SHP77 (cell line): ENCODE measurements around the gene PCYT1A.
"Not testable (repeated sequence)": the region's sequence is repeated elsewhere in the genome, so short reads cannot be mapped to it uniquely, and the experiment has no call there.

ENCODE experiments used
- DNase-seq, 2 experiments: peaks; one replicate each; lab custom pipeline; 2025; lab: John Stamatoyannopoulos, UW

PCYT1A gene

GRCh38 chr3:196287090-196287439 is 461 bp downstream of the PCYT1A start:
- no peak for DNase-seq

DNA sequence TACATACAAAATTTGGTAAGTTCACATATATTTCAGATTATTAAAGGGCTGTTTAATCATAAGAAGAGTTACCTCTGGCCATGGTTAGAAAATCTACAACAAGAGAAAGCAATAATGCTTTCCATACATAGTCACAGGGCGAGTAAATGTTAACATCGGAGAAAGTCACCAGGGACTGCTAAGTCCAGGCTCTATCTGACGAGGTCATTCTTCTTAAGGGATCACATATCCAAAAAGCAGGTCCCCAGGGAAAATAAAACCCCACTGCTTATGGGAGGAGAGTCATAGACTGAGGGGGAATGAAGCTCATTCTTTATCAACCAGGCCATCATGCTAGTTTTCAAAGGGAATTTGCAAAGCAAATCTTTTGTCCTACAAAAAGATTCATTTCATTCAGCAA is 3.1 kb downstream of the PCYT1A start:
- no peak for DNase-seq

- no peak for DNase-seq
These were observed 5.6 kb downstream of the PCYT1A start for GRCh38 chr3:196281962-196282361.

- DNase-seq: no peak
These were observed 6.7 kb downstream of the PCYT1A start for GRCh38 chr3:196280689-196281440.

- no peak for DNase-seq
These were observed 12.4 kb downstream of the PCYT1A start for GRCh38 chr3:196275126-196275525.

- DNase-seq: no peak
These were observed 12.9 kb downstream of the PCYT1A start for GRCh38 chr3:196274585-196274984.

DNA sequence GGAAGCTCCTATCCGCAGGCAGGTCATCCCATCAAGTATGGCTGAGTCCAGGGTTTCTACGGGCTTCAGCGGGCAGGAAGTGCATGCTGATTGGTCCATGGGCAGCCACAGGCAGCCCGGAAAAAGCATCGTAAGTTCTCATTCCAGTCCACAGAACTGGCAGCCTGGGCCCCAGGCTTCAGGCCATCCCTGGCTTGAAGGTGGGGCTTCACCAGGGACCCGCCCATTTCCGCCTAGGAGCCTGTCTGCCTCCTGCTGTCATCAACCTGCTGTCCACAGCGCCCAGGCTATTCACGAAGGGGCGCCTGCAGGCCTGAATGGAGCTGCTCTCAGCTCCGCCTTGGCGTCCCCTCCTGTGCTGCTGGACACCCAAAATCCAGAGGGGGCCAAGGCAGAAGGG is 13.9 kb downstream of the PCYT1A start:
- DNase-seq: no peak

DNA sequence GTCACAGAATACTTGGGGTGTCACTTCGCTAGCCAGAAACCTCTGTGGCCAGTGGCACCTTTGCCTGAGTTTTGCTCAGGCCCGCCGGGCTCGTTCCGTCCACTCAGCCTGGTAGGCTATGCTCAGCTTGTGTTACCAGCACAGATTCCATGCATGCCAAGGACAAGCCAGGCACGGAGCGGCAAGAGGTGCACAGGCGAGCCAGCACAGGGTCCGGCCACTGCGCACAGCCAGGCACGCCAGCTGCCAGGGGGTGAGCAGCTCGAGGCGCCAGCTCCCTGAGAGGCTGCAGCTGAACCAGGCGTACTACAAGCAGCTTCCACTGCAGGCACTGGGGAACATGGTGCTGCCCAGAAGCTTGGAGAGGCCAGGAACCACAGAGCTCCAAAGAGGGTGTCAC is 14.7 kb downstream of the PCYT1A start:
- DNase-seq: no peak

DNA sequence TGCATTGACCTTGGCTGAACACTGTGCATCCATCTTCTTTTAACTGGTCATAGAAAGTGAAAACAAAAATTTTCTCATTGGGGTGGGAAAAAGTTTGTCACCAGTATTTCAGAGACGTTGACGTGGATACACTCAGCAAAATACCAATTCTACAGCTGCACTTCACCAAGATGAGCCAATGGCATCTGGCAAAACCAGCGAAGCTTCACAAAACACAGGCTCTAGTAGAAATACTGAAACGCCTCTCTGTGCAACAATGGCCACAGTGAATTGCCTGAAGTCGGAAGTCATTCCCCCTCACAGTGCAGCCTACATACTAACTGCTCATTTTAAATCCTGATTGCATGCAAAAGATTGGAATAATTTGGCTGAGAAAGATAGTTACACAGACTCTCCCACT is 17.0 kb downstream of the PCYT1A start:
- no peak for DNase-seq

- DNase-seq: no peak
These were observed 19.0 kb downstream of the PCYT1A start for GRCh38 chr3:196268284-196269163.

- DNase-seq: no peak
These were observed 23.7 kb downstream of the PCYT1A start for GRCh38 chr3:196263819-196264218.

DNA sequence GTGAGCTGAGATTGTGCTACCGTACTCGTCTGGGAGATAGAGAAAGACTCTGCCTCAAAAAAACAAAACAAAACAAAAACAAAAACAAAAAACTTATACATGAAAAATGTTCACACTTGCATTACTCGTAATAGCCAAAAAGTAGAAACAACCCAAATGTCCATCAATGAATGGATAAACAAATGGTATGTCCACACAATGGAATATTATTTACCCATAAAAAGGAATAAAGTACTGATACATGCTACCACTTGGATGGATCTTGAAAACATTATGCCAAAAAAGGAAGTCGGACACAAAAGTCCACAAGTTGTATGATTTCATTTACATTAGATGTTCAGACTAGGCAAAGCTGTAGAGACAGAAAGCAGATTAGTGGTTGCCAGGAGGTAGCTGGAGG is 26.7 kb downstream of the PCYT1A start:
- DNase-seq: no peak

GRCh38 chr3:196255776-196256175 is 31.8 kb downstream of the PCYT1A start:
- DNase-seq: no peak

DNA sequence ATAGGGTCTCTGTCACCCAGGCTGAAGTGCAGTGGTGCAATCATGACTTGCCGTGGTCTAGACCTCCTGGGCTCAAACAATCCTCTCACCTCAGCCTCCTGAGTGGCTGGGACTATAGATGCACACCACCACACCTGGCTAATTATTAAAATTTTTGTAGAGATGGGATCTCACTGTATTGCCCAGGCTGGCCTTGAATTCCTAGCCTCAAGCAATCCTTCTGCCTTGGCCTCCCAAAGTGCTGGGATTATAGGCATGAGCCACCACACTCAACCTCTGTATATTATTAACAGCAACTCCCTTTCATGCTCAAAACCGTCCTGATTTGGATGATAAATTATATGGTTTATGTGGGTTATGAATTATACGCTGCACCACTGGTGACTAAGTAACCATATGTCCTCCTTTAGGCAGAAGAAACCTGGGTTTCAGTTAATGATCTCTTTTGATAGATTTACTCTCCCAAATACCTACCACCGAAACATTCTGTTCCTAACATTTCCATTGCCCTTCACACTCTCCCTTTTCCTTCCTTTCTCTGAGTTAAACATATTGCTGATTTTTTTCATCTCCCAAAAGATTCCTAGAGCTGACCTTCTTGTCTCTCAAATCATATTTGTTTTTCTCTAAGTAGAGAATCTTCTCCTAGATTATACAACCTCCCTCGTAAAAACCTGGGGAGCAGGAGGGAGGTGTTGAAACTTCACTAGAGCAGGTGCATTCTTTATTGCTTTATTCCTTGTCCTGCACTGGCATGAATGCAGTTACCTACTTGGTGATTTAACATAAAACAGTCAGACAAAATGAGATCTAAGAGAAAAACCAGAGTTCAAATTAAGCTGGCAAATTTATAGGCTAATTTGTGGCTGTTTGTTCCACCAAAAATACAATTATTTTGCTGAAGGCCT is 32.9 kb downstream of the PCYT1A start:
- no peak for DNase-seq

DNA sequence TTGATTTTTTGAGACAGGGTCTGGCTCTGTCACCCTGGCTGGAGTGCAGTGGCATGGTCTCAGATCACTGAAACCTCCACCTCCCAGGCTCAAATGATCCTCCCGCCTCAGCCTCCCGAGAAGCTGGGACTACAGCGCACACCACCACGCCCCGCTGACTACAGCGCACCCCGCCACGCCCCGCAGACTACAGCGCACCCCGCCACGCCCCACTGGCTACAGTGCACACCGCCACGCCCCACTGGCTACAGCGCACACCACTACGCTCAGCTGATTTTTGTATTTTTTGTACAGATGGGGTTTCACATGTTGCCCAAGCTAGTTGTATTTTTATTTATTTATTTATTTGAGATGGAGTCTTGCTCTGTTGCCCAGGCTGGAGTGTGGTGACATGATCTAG is 35.6 kb downstream of the PCYT1A start:
- DNase-seq: no peak

GRCh38 chr3:196246612-196247308 is 40.8 kb downstream of the PCYT1A start:
- DNase-seq: no peak

- DNase-seq: not testable (repeated sequence)
These were observed 43.4 kb downstream of the PCYT1A start for GRCh38 chr3:196244166-196244565.

DNA sequence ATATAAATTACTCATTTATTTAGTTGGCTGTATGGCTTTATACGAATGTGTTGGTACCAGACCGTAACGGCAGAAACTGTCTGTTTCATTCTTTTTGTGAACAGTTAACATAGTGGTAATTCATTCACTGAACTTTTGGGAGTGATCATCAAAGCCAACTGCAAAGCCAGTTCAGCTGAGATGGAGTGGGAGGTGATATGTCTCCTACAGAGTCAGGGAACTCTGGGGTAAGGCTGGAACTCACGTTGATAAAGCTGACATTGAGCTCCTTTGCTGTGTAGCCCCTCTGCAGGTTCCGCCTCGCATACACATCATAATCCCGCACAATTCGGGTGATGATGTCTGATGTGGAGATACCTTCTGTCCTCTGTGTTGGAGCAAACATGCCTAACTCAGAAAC is 45.8 kb downstream of the PCYT1A start:
- DNase-seq: no peak

DNA sequence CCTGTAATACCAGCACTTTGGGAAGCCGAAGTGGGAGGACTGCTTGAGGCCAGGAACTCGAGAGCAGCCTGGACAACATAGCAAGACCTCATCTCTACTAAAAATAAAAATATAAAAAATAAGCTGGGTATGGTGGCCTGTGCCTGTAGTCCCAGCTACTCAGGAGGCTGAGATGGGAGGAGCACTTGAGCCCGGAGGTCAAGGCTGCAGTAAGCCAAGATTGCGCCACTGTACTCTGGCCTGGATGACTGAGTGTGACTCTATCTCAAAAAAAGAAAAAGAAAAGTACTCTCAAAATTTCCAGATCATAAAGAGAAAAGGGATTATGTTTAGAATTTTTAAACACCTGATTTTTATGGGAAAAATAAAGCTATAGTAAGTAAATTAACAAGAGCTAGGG is 47.1 kb downstream of the PCYT1A start:
- no peak for DNase-seq

GRCh38 chr3:196238612-196239560 is 48.6 kb downstream of the PCYT1A start:
- DNase-seq: no peak

DNA sequence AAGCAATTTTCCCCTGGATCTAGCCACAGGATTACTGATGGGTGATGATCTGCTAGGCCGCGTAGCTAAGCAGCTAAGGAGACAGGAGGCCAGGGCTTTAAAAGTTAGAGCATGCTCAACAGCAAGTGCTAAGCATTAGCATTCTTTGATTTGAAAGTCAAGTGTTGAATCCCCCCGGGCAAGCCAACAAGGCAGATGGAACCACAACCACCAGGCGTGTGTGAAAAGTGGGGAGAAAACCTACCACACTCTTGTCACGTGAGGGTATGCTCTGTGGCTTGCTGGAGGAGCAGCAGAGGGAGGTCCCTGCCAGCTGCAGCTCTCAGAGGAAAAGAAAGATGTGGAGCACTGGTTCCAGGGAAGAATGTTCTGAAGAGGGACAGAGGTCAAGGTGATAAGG is 50.3 kb downstream of the PCYT1A start:
- DNase-seq: no peak
